H7 (cell line): ENCODE results near the gene CRKL. TPM values are rescaled to one million over a fixed set of nuclear protein-coding genes. Genes with fewer than 3 reads are reported as not detected.

Experiments
- DNase-seq: peaks from one replicate; pipeline ENCODE4 v3.0.0; 2012
- H3K27me3 ChIP-seq: 2 replicates; pipeline ENCODE4 v1.6.0; 2011; ENCODE audit warnings: mild to moderate bottlenecking, low read length; ENCODE audit not compliant: control insufficient read depth, insufficient read depth
- H3K36me3 ChIP-seq: replicated peaks from 2 replicates; pipeline ENCODE4 v1.5.1; 2011; ENCODE audit warnings: low read length; ENCODE audit not compliant: control insufficient read depth, insufficient read depth
- H3K4me3 ChIP-seq: 2 replicates; pipeline ENCODE4 v1.5.1; 2011; ENCODE audit warnings: low read depth, mild to moderate bottlenecking, control low read depth, low read length, moderate library complexity; ENCODE audit not compliant: insufficient read depth
- total RNA-seq: library from RNA; depleted of rRNA; stranded (reverse); fragments of >200 nt; shearing (Covaris generic); gene quantifications from 2 replicates; pipeline ENCODE4 v1.2.3, GENCODE V29; 2014

The CRKL gene
- total RNA-seq, 1 experiment from 2014 or later, result 70.6 TPM

DNA sequence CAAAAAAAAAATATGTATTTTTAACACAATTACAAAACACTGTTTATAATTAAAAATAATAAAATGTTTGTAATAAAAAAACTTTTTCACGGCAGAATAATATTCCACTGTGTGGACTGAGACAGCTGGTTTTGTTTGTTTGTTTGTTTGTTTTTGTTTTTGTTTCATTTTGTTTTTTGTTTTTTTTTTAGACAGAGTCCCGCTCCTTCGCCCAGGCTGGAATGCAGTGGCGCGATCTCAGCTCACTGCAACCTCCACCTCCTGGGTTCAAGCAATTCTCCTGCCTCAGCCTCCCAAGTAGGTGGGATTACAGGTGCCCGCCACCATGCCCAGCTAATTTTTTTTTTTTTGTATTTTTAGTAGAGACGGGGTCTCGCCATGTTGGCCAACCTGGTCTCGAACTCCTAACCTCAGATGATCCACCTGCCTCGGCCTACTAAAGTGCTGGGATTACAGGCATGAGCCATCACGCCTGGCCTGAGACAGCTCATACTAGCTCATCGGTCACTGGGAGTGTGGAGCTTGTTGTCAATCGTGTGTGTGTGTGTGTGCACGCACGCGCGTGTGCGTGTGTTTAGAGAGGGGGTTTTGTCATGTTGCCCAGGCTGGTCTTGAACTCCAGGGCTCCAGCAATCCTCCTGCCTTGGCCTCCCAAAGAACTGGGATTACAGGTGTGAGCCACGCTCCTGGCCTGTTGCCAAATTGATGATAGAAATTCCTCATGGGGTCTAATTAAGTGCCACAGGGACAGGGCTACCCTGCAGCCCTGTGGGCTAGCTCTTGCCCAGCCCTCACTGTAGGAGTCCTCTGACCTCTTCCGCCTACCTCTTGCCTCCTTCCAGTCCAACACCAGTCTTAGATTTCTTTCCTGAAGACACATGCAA is 42.6 kb downstream of the CRKL start:
- H3K27me3 ChIP-seq, result peaks cover 24% of the 10 kb centered on the region
- H3K4me3 ChIP-seq, result no peak overlapping the region
- H3K36me3 ChIP-seq, result no peaks in the 10 kb centered on the region
- no peak for DNase-seq

DNA sequence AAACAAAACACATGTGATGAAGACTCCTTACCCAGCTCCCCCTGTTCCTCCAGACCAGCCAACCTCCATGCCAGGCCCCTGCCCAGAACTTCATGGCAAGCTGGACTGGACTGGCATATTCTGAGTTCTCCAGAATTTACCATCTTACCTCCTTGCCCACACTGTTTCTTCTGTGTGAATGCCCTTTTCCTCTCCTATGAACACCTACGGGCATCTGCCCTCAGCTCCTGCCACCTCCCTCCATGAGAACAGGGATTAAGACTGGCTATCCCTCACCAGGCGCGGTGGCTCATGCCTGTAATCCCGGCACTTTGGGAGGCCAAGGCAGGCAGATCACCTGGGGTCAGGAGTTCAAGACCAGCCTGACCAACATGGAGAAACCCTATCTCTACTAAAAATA is 43.4 kb downstream of the CRKL start:
- no peak for DNase-seq
- Histone ChIP-seq H3K27me3 (peaks cover 30% of the 10 kb centered on the region), H3K36me3 (no peaks in the 10 kb centered on the region), H3K4me3 (no peak overlapping the region)

DNA sequence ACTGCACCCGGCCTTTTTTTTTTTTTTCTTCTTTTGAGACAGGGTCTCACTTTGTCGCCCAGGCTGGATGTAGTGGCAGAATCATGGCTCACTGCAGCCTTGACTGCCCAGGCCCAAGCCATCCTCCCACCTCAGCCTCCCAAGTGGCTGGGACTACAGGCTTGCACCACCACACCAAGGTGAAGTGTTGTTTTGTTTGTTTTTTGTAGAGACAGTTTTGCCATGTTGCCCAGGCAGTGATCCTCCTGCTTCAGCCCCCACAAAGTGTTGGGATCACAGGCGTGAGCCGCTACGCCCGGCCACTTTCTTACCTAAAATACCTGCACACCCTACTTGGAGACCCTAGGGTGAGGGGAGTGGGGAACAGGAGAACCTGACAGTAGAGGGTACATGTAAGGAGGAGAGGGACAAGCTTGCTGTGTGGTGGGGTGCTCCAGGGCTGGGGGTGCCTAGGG is 45.3 kb downstream of the CRKL start:
- Histone ChIP-seq H3K27me3 (peaks cover 45% of the 10 kb centered on the region), H3K36me3 (no peaks in the 10 kb centered on the region), H3K4me3 (no peak overlapping the region)
- DNase-seq, result no peak

DNA sequence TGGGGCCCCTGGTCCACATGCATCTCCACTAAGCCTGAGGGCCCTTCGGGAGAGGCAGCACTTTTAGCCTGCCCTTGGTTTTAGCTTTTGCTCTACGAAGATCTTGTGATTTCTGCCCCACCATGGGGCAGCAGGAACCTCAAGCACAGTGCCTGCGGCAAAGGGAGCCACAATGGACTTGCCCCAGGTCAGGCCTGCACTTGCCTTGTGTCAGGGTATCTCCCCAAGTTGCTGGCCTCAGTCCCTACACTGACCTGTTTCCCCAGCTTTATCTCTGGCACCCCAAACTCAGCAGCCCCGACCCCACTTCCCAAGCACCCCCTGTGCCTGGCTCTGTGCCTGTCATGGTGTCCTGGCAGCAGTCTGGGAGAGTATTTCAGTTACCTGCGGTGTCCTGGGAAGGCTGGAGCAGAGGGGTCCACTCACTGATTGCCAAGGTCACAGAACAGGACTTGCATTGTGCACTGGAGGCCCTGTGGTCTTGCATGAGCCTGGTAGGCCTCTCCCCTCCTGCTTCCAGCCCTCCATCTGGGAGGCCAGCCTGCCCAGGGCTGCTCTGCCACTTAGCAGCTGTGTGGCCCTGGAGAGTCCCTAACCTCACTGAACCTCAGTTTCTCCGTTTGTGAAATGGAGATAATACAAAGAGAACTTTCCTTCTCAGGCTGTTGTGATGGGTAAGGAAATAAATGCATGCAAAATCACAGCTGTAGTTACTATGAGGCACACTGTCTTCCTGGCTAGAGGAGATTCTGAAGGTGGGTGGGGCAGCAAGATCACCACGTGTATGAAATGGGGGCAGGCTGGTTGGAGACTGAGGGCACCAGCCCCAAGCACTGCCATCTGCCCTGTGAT is 46.2 kb downstream of the CRKL start:
- no peak for DNase-seq
- H3K36me3 ChIP-seq, result no peaks in the 10 kb centered on the region
- no peak overlapping the region for H3K4me3 ChIP-seq
- H3K27me3 ChIP-seq, result peaks cover 52% of the 10 kb centered on the region

DNA sequence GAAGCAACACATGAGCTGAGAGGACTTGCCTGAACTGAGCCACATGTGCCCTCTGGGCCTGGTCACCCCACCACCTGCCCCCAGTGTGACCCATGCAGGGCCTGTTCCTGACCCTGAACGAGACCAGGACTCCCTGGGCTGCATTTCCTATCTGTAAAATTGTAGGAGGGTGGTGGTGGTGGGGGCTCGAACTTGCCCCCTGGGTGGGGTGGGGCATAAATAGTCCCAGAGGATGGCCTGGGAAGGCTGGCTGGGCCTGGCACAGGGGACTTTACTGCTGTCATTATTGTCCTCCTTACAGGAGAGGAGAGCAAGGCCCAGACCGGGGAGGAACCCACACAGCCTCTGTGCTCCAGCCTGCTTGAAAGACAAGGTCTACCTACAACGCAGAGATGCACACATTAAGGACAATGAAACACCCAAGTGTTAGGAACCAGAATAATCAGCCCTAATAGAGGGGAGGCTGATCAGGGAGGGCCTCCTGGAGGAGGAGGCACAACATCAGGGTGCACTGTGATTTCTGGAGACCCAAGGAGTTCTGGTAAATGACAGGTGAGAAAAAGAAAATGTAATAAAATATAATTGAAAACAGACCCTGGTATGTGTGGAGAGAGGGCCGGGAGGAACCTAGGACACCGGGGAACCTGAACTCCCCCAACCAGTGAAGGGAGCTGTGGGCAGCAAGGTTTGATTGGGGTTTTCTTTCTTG is 47.0 kb downstream of the CRKL start:
- peaks cover 60% of the 10 kb centered on the region for H3K27me3 ChIP-seq
- no peak for DNase-seq
- H3K4me3 ChIP-seq, result peak overlapping the region; percentile 27

DNA sequence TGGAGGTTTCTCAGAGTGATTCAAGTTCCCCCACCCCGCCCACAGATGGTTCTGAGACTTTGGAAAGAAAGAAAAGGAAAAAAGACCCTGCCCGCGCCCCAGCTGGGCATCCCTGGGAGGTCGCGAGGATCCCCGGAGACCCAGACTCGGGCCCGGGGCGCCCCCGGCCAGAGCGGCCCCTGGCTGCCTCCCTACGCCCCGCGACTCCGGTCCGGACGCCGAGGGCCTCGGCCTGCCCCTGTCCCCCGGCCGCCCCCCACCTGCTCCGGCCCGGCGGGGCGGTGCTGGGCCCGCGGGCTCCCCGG is 47.5 kb downstream of the CRKL start:
- Histone ChIP-seq H3K4me3 (peak overlapping the region; percentile 27), H3K27me3 (peaks cover 61% of the 10 kb centered on the region), H3K36me3 (no peaks in the 10 kb centered on the region)
- peak; percentile 85 for DNase-seq

More for the DNA sequence above, 47.0 kb downstream of the CRKL start:
- H3K36me3 ChIP-seq, result no peaks in the 10 kb centered on the region

DNA sequence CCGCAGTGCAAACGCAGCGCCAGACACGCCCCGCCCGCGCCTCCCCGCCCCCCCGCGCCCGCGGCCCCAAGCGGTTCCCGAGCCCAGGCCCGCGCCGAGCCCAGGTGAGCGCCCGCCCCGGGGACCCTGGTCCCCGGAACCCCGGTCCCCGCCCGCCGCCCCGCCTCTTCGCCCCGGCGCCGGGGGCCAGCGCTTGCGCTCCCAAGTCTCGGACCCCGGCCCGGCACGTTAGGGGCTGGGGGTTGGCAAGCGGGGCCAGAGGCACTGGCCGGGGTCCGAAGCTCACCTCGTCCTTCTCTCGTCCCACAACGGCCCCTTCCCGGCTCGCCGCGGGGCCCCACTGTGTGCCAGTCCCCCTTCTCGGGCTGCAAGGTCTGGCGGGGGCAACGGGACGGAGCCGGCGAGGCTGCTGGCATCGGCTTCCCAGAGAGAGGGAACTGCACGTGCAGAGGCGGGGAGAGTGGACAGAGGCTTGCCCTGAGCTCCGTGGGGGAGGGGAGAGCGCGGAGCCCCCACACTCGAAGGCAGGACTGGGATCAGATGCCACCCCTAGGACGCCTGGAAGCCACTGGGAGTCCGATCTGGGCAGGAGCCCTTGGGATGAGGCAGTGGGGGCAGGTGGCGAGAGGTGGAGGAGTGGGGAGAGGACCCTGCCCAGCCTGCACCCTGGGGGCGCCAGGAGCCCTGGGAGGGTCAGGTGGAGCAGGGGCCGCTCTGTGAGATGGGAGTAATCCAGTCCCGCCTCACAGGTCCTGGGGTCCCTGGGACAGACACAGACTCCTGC is 48.1 kb downstream of the CRKL start:
- no peaks in the 10 kb centered on the region for H3K36me3 ChIP-seq
- H3K4me3 ChIP-seq, result peak overlapping the region; percentile 28
- peaks cover 64% of the 10 kb centered on the region for H3K27me3 ChIP-seq
- peak; percentile 85 for DNase-seq

DNA sequence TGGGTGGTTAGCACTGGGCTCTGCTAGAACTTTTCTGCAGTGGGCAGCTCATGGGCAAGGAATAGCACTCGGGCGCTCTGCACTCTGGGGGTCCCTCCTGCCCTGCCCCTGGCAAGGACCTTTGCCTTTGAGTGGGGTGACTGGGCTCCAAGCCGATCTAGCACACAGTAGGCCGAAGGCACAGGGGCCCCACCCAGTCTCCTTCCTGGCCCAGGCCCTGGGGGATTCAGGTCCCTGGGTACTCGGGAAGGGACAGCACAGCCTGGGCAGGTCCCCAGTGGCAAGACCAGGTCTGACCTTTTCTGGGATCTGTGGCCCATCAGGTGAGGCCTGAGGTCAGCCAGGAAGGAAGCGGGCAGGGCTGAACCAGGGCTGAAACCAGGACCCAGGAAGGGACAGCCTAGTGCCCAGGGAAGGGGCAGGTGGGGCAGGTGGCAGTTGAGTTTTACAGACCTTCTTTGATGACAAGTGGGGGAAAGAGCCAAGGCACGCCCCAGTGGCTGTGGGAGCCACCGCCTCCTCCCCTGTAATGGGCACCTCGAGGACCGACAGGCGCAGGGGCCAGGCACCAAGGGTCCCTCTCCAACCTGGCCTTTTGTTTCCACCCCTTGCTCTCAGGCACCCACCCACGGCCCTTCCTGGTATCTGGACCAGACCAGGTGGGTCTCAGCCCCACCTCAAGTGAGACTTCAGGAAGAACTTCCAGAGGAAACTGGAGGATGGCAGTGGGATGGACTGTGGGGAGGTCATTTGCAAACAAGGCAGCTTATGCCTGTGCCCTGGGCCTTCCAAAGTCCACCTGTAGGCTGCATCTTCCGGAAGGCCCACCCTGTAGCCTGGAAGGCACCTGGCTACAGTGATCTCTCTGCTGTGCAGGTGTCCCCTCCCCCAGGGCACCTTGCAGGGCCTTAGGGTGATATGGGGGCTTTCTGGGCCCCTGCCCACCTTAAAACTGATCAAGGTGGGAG is 49.0 kb downstream of the CRKL start:
- DNase-seq, result peak; percentile 64
- H3K27me3 ChIP-seq, result peaks cover 64% of the 10 kb centered on the region
- no peaks in the 10 kb centered on the region for H3K36me3 ChIP-seq
- no peak overlapping the region for H3K4me3 ChIP-seq

DNA sequence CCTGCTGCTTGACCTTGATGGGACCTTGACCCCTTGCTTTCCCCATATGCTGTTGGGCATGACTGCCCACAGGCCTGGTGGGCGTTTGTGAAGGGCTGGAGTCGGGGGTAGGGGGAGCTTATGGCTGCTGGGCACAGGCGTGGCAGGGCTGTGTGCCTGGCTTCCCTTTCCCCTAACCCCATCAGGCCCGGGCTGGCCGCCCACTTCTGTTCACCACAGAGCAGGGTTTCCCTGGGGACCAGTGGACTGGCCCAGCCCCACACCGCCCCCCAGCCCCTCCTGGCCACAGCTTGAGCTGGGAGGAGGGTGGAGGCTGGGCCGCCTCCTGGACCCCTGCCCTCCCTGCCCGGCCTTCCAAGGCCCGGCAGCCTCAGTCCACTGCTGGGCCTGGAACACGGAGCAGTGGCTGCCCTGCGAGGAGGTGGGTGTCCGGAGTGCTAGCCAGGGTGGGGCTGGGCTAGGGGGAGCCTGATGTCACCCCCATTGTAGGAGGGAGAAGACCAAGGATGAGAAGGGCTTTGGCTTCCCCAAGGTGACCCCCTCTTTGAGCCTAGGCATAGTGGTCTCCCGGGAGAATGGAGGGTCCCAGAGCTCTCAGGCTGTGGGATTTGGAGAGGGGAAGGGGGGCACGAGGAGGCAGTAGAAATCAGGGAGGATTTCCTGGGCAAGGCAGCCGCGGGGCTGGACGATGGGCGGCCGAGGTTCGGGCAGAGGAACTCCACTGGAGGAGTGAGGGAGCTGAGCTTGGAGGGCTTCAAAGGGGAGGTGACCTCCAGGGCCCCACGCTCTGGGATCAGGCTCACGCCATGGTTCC is 49.9 kb downstream of the CRKL start, which contains the start of gene AIFM3:
Gene AIFM3 (plus strand): TSS at position 373 of the 814 bp plus-strand sequence. CDS start 690 bp downstream, outside the sequence.
- no peak within 1 kb of the TSS for H3K4me3 ChIP-seq
- peaks cover 64% of the 10 kb centered on the region for H3K27me3 ChIP-seq
- no peaks in the 10 kb centered on the region for H3K36me3 ChIP-seq
- peak; percentile 66 for DNase-seq

DNA sequence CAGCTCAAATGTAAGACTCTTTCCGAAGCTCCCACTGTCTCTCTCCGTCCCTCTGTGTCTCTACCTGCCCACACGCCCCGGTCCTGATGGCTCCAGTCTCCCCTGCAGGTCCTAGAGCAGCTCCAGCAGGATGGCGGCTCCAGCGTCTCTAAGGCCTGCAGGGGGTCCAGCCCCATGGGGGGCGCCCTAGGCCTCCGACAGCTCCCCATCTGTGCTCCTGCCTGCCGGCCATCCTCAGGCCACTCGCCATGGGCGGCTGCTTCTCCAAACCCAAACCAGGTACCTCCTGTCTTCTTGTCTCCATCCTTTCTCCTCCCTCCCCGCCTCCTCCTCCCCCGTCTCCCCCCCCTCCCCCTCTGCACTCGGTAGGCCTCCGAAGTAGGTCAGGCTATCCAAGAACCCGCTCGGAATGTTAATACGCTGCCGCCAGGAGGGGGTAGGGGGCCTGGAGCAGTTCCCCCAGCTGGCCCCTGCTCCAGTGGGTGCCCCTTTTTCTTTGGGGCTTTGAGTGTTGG is 50.5 kb downstream of the CRKL start:
- H3K4me3 ChIP-seq, result no peak overlapping the region
- no peaks in the 10 kb centered on the region for H3K36me3 ChIP-seq
- peaks cover 63% of the 10 kb centered on the region for H3K27me3 ChIP-seq
- DNase-seq, result peak; percentile 93

DNA sequence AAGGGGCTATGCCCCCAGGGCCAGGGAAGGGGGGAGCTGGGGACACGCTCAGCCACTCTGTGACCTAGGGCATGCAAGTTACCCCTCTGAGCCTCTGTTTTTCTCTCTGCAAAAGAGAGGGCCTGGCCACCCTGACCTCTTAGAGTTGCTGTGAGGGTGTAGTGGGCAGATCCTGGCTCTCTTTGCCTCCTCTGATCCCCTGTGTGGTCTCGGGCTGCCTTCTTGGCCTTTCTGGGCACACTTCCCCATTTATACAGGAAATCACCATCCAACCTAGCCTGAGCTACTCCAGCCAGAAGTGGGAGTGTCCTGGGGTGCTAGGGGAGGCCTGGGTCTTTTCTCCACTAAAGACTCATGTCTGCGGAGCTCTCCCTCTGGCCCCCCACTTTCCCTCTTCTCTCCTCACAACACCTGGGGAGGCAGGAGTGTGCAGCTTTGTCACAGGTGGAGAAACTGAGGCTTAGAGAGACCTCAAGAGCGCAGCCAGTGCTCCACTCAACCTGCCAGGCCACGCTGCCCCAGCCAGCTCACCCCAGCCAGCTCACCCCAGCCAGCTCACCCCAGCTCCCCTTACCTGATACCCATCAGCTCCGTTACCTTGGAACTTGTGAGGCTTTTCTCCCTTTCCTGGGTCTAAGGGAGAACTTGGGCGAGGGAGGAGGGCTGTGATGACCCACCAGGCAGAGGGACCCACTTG is 51.2 kb downstream of the CRKL start:
- peak; percentile 43 for DNase-seq
- Histone ChIP-seq H3K36me3 (no peaks in the 10 kb centered on the region), H3K4me3 (no peak overlapping the region), H3K27me3 (peaks cover 56% of the 10 kb centered on the region)
